GM12878 (cell line): ENCODE measurements around the gene ACTL6B. TPM values are rescaled to one million over a fixed set of nuclear protein-coding genes. Genes with fewer than 3 reads are reported as not detected.

ENCODE experiments used
- CTCF ChIP-seq, 3 experiments: IDR thresholded peaks in 2 of 3; conservative IDR thresholded peaks in 1 of 3; 2 replicates each; pipeline ENCODE4 v1.5.1; 2011; ENCODE audit warnings: low read depth in 3 of 3, low read length in 3 of 3, mild to moderate bottlenecking in 3 of 3, control low read depth in 2 of 3, moderate library complexity in 2 of 3, inconsistent platforms in 1 of 3, mixed read lengths in 1 of 3; ENCODE audit not compliant: control insufficient read depth in 2 of 3, insufficient read depth in 1 of 3; ENCODE audit errors: extremely low read depth in 1 of 3
- MEF2A ChIP-seq: IDR thresholded peaks from 2 replicates; pipeline ENCODE4 v1.6.1; 2011; ENCODE audit warnings: low read depth, mild to moderate bottlenecking, low read length, moderate library complexity; ENCODE audit not compliant: insufficient read depth
- NRF1 ChIP-seq: conservative IDR thresholded peaks from 2 replicates; pipeline ENCODE4 v1.6.1; 2011; ENCODE audit warnings: mild to moderate bottlenecking, low read depth, low read length, improper control_type of control experiment
- RUNX3 ChIP-seq: IDR thresholded peaks from 2 replicates; pipeline ENCODE4 v1.6.1; 2012; ENCODE audit warnings: low read length, inconsistent platforms
- SP1 ChIP-seq: IDR thresholded peaks from one replicate; pipeline ENCODE4 v1.6.1; 2011; ENCODE audit warnings: low read depth, low read length
- SPI1 ChIP-seq: IDR thresholded peaks from 2 replicates; pipeline ENCODE4 v1.6.1; 2011; ENCODE audit warnings: low read depth, mild to moderate bottlenecking, low read length, moderate library complexity, borderline replicate concordance; ENCODE audit not compliant: insufficient read depth
- STAT3 ChIP-seq: IDR thresholded peaks from 2 replicates; pipeline ENCODE4 v1.6.1; 2011; ENCODE audit warnings: low read depth, low read length, improper control_type of control experiment
- TBL1XR1 ChIP-seq: IDR thresholded peaks from 2 replicates; pipeline ENCODE4 v1.6.1; 2012; ENCODE audit warnings: low read depth, low read length, improper control_type of control experiment
- ZNF592 ChIP-seq: fragments of 450-650 bp; IDR thresholded peaks from 2 replicates; pipeline ENCODE4 v1.6.1; 2017; ENCODE audit warnings: mild to moderate bottlenecking, moderate library complexity
- polyA plus RNA-seq, 11 experiments: library from polyadenylated mRNA; depleted of rRNA in 4 of 11; unstranded in 6 of 11; stranded (reverse) in 5 of 11; fragments of >200 nt; fragmentation: Nextera tagmentation in 4 of 11; fragmentation: Illumina TruSeq in 1 of 11; extraction: Ambion mirVana in 4 of 11; extraction: Trizol in 1 of 11; gene quantifications; 1 replicate in 1 of 11; 2 replicates in 10 of 11; pipeline versions ENCODE4 v1.2.1 to v1.2.3, GENCODE V29; 2011 to 2016; ENCODE audit warnings: inconsistent platforms in 2 of 11, missing spikeins in 2 of 11, low read depth in 1 of 11
- total RNA-seq, 4 experiments: library from RNA; depleted of rRNA in 3 of 4; stranded (reverse); fragments of >200 nt in 3 of 4; fragmentation: Illumina TruSeq in 1 of 4; extraction: Trizol in 1 of 4; gene quantifications; 2 replicates each; pipeline versions ENCODE4 v1.2.1 to v1.2.3, GENCODE V29; 2013 to 2021
- TF ChIP-seq, protein P1 (sequence below): fragments of 450-650 bp; IDR thresholded peaks from 2 replicates; pipeline ENCODE4 v1.6.1; 2017; ENCODE audit warnings: mild to moderate bottlenecking, moderate library complexity
- TF ChIP-seq, protein P2 (sequence below): fragments of 150-350 bp; IDR thresholded peaks from 2 replicates; pipeline ENCODE4 v1.6.1; 2016; ENCODE audit warnings: low read depth, low read length
- TF ChIP-seq, protein P3 (sequence below): IDR thresholded peaks from 2 replicates; pipeline ENCODE4 v1.6.1; 2011; ENCODE audit warnings: low read depth, low read length, improper control_type of control experiment, borderline replicate concordance

ACTL6B gene
- total and polyA plus RNA-seq, 10 of the 15 experiments (the other 5 are each of a cell fraction or from before 2014, with no cell fraction given) = not detected

DNA sequence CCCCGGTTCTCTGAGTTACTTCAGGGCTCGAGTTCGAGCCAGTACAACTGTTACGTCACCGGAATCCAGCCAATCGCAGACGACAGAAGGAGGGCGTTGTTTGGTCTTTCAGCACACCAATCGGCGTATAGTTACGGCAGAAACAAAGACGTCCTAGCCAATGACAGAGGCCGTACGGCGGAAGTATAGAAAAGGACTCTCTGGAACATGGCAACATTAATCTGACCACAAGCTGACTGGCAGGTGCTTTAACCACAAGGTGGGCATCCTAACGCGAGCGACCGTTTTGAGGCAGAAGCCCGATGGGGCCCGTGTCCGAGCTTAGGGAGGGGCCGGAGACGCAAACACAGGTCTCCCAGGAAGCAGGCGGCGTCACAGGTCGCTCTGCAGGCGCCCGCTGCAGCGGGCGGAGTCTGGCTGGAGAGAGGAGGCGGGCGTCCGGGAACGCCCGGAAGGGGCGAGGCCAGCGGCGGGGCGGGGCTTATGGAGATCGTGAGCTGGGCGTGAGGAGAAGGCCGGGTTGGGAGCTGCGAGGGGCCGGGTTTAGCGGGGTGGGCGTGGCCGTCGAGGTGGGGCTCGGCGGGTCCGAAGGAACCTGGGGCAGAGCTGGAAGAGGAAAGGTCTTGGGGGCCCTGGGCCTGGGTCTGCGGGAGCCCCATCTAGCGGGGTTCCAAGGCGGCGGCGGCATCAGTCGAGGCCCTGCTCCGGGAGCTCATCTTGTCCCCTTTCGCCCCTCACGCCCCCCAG, 44.1 kb downstream of the ACTL6B start, which contains the start of gene MOSPD3 (continued):
- TF ChIP-seq CTCF (IDR thresholded peaks at IDR 0.05 in 2 of 3, conservative IDR thresholded peaks at IDR 0.05 in 1 of 3; ENCODE audit: control insufficient read depth in 2 of 3, extremely low read depth in 1 of 3, insufficient read depth in 1 of 3, low read depth in 3 of 3, low read length in 3 of 3) = no peak
- TF ChIP-seq, protein P1, sequence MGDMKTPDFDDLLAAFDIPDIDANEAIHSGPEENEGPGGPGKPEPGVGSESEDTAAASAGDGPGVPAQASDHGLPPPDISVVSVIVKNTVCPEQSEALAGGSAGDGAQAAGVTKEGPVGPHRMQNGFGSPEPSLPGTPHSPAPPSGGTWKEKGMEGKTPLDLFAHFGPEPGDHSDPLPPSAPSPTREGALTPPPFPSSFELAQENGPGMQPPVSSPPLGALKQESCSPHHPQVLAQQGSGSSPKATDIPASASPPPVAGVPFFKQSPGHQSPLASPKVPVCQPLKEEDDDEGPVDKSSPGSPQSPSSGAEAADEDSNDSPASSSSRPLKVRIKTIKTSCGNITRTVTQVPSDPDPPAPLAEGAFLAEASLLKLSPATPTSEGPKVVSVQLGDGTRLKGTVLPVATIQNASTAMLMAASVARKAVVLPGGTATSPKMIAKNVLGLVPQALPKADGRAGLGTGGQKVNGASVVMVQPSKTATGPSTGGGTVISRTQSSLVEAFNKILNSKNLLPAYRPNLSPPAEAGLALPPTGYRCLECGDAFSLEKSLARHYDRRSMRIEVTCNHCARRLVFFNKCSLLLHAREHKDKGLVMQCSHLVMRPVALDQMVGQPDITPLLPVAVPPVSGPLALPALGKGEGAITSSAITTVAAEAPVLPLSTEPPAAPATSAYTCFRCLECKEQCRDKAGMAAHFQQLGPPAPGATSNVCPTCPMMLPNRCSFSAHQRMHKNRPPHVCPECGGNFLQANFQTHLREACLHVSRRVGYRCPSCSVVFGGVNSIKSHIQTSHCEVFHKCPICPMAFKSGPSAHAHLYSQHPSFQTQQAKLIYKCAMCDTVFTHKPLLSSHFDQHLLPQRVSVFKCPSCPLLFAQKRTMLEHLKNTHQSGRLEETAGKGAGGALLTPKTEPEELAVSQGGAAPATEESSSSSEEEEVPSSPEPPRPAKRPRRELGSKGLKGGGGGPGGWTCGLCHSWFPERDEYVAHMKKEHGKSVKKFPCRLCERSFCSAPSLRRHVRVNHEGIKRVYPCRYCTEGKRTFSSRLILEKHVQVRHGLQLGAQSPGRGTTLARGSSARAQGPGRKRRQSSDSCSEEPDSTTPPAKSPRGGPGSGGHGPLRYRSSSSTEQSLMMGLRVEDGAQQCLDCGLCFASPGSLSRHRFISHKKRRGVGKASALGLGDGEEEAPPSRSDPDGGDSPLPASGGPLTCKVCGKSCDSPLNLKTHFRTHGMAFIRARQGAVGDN = no peak
- TF ChIP-seq SP1 = peak; percentile 92
- TF ChIP-seq, protein P2, sequence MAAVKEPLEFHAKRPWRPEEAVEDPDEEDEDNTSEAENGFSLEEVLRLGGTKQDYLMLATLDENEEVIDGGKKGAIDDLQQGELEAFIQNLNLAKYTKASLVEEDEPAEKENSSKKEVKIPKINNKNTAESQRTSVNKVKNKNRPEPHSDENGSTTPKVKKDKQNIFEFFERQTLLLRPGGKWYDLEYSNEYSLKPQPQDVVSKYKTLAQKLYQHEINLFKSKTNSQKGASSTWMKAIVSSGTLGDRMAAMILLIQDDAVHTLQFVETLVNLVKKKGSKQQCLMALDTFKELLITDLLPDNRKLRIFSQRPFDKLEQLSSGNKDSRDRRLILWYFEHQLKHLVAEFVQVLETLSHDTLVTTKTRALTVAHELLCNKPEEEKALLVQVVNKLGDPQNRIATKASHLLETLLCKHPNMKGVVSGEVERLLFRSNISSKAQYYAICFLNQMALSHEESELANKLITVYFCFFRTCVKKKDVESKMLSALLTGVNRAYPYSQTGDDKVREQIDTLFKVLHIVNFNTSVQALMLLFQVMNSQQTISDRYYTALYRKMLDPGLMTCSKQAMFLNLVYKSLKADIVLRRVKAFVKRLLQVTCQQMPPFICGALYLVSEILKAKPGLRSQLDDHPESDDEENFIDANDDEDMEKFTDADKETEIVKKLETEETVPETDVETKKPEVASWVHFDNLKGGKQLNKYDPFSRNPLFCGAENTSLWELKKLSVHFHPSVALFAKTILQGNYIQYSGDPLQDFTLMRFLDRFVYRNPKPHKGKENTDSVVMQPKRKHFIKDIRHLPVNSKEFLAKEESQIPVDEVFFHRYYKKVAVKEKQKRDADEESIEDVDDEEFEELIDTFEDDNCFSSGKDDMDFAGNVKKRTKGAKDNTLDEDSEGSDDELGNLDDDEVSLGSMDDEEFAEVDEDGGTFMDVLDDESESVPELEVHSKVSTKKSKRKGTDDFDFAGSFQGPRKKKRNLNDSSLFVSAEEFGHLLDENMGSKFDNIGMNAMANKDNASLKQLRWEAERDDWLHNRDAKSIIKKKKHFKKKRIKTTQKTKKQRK = no peak
- TF ChIP-seq RUNX3 = peak; percentile 97
- no peak for TF ChIP-seq SPI1
- TF ChIP-seq NRF1 = no peak
- TF ChIP-seq, protein P3, sequence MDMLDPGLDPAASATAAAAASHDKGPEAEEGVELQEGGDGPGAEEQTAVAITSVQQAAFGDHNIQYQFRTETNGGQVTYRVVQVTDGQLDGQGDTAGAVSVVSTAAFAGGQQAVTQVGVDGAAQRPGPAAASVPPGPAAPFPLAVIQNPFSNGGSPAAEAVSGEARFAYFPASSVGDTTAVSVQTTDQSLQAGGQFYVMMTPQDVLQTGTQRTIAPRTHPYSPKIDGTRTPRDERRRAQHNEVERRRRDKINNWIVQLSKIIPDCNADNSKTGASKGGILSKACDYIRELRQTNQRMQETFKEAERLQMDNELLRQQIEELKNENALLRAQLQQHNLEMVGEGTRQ = no peak
- no peak for TF ChIP-seq MEF2A
- no peak for TF ChIP-seq TBL1XR1
- no peak for TF ChIP-seq ZNF592
- TF ChIP-seq STAT3 = no peak
